Forelimb muscle (tissue), 1 donor: ENCODE measurements around the gene AMIGO1. TPM values are rescaled to one million over a fixed set of nuclear protein-coding genes. Genes with fewer than 3 reads are reported as not detected.

Experiments used
- DNase-seq: peaks from one replicate; pipeline ENCODE4 v3.0.0-alpha.2; 2013; ENCODE audit warnings: low read depth
- polyA plus RNA-seq: library from polyadenylated mRNA; unstranded; fragments of 120-200 nt; gene quantifications from one replicate; pipeline ENCODE4 v1.2.1, GENCODE V29; 2013; ENCODE audit not compliant: insufficient read length

The AMIGO1 gene
- polyA plus RNA-seq, 1 donor = 12.9 TPM

DNA sequence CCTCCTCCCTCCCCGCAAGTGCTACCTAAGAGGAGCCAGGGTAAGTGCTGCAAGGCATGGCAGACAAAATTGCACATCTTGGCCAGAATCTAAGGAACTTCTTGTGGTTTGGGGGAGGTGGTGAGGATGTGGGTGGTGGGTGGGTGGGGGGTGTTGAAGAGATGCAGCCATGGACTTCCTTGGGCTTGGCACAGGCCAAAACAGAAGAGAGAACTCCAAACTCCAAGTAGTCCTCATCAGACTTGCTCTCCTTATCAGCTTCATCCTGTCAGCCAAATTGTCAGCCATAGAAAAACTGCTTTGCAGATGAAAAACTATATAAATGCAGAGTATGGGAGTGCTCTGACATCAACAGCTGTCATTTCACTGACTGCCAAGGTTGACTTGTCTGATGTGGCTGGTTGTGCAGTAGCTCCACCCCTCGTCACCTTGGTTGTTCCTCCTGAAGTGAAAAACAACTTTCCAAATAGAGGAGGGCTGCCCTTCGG is 7.1 kb downstream of the AMIGO1 start:
- no peak for DNase-seq

DNA sequence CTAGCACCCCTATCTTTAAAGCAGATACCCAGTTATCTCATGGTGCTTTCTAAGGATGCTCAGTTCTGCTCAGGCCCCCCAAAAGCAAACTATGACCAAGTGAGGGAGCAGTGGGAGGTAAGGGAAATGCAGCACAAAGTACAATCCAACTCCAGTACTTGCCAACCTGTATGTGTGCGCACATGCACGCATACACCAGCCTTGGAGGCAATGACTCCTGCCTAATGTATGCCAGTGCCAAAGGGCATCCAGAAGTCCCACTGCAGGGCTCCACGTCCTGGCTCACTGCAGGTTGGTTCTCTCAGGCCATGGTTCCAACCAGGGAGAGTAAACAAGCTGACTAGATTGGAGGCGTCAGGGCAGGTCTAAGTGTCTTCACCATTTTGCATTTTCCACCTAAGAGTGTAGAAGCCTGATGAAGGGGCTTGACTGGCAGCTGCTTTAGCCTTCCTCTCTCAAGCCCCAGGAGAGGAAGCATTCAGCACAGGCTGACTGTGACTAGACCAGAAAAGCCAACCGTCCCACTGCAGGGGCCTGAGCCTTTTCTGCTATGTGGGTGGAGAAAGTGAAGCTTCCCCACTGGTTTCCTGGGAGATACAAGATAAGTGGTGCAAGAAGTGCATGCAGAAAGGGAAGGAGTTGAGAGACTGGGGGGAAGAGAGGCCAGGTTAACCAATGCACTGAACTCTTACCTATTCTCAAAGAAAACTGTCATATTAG is 7.7 kb downstream of the AMIGO1 start:
- no peak for DNase-seq

DNA sequence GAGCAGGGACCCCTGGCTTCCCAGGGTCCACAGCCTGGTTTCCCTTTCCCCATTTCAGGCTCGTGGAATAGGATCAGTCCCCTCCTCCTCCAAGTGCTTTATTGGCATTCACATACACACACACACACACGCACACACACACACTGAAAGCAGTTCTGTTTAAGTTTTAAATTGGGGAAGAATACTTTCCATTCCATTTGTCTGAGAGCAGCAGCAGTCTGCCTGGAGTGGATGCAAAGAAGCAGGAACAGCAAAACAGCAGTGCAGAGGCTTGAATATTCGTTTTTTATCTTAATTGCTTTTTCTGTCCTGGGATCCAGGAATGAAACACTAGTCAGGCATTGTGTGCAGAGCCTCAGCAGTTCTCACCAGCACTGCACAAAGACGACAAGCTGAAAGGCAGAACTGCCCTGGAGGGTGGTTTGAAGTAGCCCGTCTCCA is 8.6 kb downstream of the AMIGO1 start:
- DNase-seq = no peak

DNA sequence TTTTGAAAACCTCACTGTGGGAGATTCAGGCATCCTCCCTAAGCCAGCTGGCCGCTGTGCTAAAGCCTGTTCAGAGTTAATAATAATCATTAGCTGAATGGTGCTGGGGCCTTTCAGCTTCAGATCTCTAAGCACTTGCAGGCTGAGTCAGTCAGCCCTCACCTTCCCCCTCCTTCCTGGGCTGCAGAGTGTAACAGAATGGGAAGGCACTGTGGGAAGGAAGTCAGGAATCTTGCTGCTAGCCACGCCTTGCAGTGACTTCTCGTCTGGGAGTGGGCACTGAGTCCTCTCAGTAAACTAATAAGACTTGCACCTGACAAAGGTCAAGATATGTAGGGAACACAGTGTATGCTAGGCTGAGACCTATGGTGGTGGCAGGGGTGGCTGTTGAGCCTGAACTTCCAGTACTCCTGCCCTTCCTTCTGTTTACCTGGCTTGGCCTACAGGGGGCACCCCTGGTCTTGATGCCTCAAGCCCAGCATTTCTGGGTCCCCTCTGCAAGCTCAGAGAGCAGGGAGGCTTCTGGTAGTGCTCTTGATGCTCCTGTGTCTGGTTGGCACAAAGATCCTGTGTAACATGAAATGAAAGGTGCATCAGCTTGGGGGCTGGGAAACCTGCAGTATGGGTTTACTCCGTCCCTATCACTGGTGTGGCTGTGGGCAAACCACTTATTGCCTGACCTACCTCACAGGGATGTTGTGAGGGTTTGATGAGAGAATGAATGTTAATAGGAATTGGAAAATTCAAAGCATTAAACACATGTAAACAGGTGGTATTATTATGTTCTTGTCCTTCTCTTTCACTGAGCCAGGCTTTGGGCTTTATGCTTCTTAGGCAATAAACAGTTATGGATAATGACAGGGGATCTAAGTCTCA is 9.6 kb downstream of the AMIGO1 start:
- no peak for DNase-seq

DNA sequence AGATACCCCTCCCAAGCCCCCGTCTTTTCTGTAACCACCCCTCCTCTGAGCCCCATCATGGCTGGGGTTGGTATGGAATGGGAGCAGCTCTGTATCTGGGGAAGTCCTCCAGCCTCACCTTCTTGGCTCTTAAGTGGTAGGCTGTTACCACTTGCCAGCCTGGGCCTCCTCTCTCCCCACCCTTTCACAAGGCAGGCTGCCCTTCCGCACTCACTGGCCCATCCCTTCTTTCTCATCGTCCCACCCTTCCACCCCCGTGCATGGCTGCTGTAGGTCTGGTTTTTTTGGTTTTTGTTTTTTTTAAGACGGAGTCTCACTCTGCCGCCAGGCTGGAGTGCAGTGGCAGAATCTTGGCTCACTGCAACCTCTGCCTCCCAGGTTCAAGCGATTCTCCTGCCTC is 10.4 kb downstream of the AMIGO1 start:
- no peak for DNase-seq

DNA sequence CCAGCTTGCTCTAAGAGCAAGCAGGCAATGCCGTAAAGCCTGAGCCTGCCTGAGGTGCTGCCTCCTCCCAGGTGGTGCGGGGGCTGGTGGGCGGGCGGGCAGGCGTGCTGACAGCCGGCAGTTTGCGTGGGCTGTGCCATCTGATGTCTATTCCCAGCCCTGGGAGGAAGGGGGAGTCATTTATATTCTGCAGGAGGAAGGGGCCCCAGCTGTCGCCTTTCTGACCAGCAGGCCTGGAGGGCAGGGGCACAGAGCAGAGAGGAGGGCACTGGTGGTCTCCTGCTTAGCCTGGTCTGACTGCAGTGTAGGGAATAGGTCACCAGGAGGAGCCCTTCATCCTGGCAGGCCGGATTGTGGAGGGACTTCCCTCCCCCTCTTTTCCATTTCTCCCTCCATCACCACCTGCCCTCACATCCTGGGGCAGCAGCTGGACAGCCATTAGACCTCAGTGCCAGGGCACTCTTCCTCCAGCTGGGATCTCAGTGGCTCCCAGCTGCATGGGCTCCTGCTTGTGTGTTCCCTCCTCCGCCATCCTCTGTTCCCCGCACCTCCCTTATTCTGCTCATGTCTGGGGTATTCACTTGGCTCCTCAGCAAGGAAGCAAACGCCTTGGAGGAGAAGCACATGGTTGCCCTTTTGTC is 11.2 kb downstream of the AMIGO1 start:
- peak; percentile 25 for DNase-seq

DNA sequence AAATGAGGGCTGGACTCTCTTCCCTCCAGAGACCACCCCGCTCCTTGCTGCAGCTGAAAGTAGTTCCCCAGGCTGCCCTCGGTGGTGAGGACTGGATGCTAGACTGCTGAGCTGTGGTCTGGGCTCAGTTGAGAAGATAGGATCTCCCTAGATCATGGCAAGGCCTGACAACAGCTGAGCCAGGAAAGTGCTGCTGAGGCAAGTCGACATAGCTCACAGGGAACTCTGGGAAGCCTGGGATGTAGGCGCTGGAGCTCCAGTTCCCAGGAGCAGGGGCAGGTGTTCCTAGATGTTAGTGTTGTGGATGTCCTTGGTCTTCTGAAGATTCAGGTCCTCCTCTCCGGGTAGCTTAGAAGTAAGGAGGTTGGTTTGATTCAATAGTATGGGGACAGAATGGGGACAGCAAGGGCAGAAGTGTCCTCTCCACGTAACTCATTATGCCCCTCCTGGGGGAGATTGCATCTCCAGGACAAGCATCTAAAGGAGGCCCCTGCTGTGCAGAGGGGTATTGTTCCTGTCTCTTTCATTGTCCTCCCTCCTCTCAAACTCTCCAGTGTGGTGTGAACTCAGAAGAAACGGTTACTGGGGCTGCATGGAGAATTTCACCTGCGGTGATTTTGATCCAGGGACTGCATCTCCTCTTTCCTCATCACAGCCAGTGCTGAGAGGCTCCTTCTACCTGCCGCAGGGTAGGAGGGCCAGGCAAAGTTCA is 11.9 kb downstream of the AMIGO1 start:
- no peak for DNase-seq

DNA sequence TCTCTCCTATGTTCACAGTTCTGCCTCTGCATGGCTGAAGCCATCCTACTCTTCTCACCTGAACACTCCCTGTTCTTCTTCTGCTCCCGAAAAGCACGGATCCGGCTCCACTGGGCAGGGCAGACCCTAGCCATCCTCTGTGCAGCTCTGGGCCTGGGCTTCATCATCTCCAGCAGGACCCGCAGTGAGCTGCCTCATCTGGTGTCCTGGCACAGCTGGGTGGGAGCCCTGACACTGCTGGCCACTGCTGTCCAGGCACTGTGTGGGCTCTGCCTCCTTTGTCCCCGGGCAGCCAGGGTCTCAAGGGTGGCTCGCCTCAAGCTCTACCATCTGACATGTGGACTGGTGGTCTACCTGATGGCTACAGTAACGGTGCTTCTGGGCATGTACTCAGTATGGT is 13.8 kb downstream of the AMIGO1 start:
- no peak for DNase-seq

DNA sequence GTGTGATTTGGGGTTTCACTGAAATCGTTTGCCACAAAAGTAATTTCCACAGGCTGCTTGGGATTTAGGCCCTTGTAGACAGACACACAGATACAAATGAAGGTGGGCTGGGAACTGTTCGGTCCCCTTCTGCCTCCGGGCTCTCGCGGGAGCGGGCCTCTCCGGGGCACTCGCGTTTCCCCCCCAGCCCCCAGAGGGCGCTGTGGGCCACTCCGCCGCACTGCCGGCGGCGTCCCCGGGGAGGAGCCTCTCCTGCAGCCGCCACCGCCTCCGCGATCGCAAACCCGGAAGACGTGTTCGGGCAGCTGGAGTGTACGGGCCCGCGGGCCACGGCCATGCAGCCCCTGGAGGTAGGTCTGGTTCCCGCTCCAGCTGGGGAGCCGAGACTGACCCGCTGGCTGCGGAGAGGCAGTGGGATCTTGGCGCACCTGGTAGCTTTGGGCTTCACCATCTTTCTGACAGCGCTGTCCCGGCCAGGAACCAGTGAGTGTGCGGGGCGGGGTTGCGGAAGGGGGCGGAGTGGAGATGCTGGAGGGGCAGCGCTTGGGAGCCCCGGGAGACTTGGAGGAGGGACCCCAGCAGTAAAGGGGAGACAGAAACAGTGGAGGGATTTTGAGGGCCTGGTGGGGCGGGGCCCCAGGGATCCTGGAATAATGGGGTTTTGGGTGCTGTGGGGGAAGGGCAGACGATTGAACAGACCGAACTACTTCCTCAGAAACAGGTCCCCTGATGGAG is 15.6 kb downstream of the AMIGO1 start, which contains the start of gene CYB561D1:
Gene CYB561D1 (plus strand): TSS at position 290 of the 735 bp plus-strand sequence. CDS start 46 bp downstream, at position 336.
- DNase-seq = peak; percentile 65

DNA sequence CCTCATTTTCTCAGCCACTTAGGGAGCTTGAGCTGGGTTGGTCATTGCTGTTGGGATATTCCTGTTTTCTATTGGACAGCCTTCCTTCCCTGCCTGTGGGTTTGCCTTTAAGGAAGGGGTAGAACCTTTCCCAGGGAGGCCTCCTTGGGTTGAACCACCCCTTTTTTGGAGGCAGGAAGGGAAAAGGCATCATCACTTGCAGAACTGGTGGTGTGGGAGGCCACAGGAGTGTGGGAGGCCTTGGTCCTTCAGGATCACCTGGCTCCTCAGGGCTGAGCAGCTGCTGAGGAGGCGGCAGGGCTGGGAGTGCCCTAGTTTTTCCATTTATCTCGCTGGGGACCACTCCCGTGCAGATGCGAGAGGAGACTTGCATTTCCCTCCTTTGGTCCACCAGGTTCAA is 16.3 kb downstream of the AMIGO1 start:
- no peak for DNase-seq

DNA sequence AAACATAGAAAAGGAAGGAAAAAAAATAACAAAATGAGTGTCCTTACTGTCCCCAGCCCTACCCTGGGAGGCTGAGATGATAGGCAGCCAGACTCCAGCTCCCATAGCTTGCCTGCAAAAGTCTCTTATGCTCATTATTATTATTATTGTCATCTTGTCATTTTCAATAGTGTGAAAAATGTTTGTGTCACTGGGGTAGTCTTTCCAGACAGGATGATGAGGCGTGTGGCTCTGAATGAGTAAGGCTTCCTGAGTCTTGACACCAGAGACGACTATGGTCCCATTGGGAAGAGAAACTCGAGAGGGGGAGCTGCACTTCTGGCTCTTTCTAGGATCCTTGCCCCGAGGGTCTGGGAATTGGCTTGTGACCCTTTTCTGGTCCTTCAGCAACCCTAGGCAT is 16.7 kb downstream of the AMIGO1 start:
- DNase-seq = no peak

DNA sequence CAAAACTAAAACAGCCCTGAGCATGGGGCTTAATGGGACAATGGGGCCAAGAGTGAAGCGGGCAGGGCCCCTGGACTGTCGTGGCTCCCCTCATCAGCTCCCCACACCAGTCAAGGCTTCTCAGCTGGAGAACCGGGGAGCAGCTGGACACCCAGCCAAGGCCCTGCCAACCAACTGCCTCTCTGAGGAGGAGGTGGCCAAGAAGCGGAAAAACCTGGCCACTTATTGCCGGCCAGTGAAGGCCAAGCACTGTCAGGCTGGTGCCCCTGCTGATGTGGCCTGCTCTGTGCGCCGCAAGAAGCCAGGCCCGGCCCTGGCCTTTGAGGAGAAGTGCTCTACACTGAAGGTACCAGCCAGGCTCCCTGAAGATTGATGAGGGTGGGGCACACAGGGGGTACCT is 18.2 kb downstream of the AMIGO1 start:
- no peak for DNase-seq

DNA sequence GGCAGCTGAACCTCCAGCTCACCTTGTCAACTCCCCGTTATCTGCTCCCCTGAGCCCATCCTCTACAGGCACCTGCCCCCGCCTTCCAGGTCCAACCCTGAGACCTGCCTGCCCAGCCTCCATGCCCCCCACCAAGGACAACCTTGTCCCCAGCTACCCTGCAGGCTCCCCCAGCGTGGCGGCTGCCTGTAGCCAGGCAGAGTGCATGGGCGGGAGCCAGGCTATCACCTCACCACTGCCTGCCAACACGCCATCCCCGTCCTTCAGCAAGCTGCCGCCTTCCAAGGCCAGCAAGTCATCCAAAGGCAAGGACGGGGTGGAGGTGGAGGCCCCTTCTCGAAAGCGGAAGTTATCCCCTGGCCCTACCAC is 18.6 kb downstream of the AMIGO1 start:
- no peak for DNase-seq

DNA sequence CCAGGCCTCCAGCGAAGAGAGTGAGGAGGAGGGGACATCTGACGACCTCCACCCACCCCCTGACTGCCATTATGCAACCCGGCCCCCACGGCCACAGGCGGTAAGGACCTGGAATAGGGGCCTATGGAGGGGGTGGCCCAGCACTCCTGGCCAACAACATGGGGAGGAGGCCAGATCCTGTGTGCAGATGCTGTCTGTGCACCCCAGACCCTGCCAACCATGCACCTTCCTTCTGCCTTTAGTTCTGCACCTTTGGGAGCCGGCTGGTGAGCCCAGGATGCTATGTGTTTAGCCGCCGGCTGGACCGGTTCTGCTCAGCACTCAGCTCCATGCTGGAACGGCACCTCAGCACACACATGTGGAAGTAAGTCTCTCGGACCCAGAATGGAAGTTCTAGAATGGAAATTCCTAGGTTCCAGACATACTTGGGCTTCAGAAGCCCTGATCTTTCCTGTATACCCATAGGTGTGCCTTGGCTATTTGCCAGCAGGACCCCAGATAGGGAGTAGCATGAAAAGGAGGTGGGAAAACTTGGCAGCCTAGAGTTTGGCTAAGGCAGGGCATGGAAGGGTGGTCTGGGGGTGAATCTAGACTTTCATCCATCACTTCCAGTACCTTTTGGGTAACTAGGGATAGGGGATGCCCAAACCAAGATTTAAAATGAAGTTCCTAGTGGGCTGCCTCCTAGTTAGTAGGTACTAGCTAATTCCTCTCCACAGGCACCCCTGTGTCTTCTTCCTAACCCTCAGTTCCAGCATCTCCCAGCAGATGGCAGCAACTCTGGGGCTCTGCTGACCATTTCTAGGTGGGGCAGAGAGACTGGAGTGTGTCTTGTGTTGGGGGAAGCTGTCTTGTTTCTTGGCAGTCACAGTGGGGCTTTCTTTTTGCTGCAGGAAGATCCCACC is 19.2 kb downstream of the AMIGO1 start:
- DNase-seq = peak; percentile 24

DNA sequence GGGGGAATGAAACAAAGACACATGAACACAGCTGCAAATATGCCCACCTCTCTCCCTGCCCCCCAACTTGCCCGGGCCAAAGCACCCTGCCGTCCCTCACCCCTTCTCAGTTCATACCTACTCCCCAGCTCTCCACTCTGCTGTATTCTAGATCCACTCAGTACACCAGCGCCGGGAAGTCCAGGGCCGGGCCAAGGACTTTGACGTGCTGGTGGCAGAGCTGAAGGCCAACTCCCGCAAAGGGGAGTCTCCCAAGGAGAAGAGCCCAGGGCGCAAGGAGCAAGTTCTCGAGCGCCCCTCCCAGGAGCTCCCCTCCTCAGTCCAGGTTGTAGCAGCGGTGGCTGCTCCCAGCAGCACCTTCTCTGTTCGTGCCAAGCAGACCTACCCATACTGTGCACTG is 20.8 kb downstream of the AMIGO1 start:
- DNase-seq = no peak

DNA sequence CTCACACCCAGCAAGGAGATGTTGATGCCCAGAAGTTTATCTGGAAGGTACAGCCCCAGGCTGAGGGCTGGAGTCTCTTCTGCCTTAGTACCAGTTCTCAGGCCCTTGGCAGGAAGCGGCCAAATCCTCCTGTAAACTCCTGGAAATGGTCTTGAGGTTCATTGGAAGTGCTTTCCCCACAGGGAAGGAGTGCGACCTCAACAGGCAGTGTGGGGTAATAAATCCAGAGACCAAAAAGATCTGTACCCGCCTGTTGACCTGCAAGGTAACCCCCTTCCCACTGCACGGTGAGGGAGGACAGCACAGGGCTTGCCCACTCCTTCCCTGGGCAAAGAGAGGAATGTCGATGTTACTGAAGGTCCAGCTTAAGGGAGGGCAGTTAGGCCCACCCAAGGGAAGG is 21.3 kb downstream of the AMIGO1 start:
- no peak for DNase-seq

DNA sequence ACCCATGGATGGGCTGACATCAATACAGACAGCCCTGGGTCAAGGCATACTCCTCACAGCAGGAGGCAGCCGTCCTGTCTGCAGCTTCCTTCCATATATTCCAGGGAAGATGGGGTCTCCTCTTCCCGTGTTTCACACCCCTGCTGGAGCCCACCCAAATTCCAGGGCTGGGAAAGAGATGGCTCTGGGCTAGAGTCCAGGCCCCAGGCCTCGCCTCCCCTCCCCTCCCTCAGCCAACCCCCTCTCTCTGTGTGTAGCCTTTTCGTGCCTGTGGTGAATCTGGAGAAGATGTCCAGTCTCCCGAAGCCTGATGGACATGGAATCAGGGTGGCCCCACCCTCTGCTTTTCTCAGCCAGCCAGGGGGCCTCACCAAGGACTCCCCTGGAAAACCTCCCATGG is 22.3 kb downstream of the AMIGO1 start:
- no peak for DNase-seq

DNA sequence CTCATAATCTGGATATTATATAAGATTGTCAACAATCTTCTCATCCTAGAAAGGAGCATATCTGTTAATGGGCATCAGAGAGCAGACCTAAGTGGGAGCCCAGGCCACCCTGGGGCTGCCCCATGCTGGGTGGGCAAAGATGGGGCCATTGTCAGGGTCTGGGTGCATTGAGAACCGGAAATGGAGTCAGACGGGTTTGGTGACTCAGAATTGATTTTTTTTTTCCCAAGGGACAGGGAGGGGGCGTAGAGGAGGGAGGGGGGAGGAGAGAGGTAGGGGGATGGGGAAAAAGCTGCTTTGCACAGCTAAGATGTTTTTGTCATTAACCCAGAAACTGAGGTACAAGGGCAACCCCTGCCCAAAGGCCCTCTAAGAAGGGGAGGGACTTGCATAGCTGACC is 24.5 kb downstream of the AMIGO1 start:
- no peak for DNase-seq

DNA sequence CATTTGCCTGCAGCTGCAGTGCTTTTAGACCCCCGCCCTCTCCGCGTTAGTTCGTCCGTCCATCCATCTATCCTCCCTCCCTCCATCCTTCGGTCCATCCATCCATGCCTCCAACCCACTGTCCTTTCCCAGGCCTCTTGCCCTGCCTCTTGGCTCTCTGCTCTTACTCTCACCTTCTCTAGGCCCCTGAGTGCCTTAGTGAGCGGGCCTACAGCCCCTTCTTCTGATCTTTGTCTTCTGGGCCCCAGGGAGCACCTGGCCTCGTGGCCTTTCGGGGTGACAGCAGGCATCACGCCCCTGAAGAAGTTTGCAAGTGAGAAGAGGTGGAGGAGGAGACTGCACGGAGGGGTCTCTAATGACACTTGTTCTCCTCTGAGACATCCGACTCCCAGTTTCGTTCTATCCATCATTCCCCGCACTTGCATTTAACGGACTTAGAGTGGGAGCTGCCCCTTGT is 25.0 kb downstream of the AMIGO1 start:
- no peak for DNase-seq
